Measurements from ENCODE around the gene PLCD3. TPM values are rescaled to one million over a fixed set of nuclear protein-coding genes. Genes with fewer than 3 reads are reported as not detected.

Gene PLCD3
- total and polyA plus RNA-seq, 9 of the 15 experiments (the other 6 are each of a cell fraction or from before 2014, with no cell fraction given): 0.20 to 22.6 (median 7.5) TPM

DNA sequence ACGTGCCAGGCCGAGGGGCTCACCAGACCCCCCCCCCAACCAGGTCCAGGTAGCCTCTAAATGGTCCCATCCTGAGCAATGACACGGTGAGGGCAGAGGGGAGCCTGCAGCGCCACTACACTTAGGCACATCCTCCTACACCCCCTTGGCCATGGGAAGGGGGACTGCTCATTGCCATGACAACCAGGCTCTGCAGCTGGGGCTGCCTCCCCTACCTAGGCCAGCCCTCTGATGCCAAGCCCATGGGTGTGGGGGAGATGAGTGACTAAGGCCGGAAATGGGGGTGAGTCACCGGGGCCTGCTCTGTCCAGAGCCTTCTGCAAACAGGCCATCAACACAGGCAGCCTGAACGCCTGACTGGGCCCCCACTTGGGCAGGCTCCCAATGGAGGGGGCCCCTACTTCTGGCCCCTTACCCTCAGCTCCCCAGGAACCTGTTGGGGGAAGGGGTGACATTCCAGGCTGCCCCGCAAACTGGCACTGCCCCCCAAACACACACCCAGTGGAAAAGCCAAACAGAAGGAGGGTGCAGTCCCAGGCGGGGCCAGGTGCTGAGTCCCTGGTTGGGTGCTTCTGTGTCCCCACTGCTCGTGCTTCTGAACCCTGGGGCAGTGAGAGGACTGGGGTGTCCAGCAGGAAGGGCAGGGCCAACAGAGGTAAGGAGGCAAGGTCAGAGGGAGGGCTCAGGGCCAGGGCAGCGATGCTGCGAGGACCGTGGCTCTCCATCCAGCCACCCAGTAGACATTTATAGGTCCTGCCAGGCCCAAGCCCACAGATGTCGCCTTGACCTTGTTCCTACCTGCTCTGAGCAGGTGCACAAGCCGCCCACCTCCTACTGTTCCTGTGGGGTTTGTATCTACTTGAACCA, 8.2 kb downstream of the PLCD3 start (continued):
- TF ChIP-seq HMG20A (CRISPR knock-in tag; conservative IDR thresholded peaks at IDR 0.05): no peak
- TF ChIP-seq ZFP1 (CRISPR knock-in tag; IDR thresholded peaks at IDR 0.05): no peak
- no peak for TF ChIP-seq CBFB (CRISPR knock-in tag; IDR thresholded peaks at IDR 0.05)
- TF ChIP-seq, protein P1, sequence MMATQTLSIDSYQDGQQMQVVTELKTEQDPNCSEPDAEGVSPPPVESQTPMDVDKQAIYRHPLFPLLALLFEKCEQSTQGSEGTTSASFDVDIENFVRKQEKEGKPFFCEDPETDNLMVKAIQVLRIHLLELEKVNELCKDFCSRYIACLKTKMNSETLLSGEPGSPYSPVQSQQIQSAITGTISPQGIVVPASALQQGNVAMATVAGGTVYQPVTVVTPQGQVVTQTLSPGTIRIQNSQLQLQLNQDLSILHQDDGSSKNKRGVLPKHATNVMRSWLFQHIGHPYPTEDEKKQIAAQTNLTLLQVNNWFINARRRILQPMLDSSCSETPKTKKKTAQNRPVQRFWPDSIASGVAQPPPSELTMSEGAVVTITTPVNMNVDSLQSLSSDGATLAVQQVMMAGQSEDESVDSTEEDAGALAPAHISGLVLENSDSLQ (IDR thresholded peaks at IDR 0.05): peak; percentile 30; the same call in 1 of the 2 replicates
- TF ChIP-seq, protein P2, sequence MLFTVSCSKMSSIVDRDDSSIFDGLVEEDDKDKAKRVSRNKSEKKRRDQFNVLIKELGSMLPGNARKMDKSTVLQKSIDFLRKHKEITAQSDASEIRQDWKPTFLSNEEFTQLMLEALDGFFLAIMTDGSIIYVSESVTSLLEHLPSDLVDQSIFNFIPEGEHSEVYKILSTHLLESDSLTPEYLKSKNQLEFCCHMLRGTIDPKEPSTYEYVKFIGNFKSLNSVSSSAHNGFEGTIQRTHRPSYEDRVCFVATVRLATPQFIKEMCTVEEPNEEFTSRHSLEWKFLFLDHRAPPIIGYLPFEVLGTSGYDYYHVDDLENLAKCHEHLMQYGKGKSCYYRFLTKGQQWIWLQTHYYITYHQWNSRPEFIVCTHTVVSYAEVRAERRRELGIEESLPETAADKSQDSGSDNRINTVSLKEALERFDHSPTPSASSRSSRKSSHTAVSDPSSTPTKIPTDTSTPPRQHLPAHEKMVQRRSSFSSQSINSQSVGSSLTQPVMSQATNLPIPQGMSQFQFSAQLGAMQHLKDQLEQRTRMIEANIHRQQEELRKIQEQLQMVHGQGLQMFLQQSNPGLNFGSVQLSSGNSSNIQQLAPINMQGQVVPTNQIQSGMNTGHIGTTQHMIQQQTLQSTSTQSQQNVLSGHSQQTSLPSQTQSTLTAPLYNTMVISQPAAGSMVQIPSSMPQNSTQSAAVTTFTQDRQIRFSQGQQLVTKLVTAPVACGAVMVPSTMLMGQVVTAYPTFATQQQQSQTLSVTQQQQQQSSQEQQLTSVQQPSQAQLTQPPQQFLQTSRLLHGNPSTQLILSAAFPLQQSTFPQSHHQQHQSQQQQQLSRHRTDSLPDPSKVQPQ (CRISPR knock-in tag; IDR thresholded peaks at IDR 0.05; ENCODE audit: borderline replicate concordance): no peak
- 0 out of 2 replicates have a peak, but pooled peaks have one; percentile 21 for TF ChIP-seq GATAD2A (IDR thresholded peaks at IDR 0.05)
- TF ChIP-seq ELF4 (CRISPR knock-in tag; IDR thresholded peaks at IDR 0.05): no peak
- peak; percentile 40; the same call in 1 of the 2 replicates for TF ChIP-seq DMBX1 (CRISPR knock-in tag; IDR thresholded peaks at IDR 0.05; ENCODE audit: borderline replicate concordance)
- TF ChIP-seq CBX1 (IDR thresholded peaks at IDR 0.05; ENCODE audit: low read depth): no peak
- TF ChIP-seq HMGXB4 (CRISPR knock-in tag; IDR thresholded peaks at IDR 0.05): no peak
- TF ChIP-seq ZNF282 (CRISPR knock-in tag; IDR thresholded peaks at IDR 0.05): no peak
- 0 out of 2 replicates have a peak, but pooled peaks have one; percentile 32 for TF ChIP-seq GATA2 (CRISPR knock-in tag; IDR thresholded peaks at IDR 0.05)
- no peak for TF ChIP-seq FIP1L1 (IDR thresholded peaks at IDR 0.05; ENCODE audit: low read depth, low read length, poor library complexity, severe bottlenecking)
- TF ChIP-seq ZNF134 (CRISPR knock-in tag; conservative IDR thresholded peaks at IDR 0.05): no peak; the same call in 1 of the 2 replicates
- TF ChIP-seq, protein P3, sequence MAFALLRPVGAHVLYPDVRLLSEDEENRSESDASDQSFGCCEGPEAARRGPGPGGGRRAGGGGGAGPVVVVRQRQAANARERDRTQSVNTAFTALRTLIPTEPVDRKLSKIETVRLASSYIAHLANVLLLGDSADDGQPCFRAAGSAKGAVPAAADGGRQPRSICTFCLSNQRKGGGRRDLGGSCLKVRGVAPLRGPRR (CRISPR knock-in tag; IDR thresholded peaks at IDR 0.05): no peak
- TF ChIP-seq TAF1 (IDR thresholded peaks at IDR 0.05; ENCODE audit: control insufficient read depth, extremely low read depth, insufficient read depth, low read length, severe bottlenecking): peak; percentile 37
- TF ChIP-seq, protein P4, sequence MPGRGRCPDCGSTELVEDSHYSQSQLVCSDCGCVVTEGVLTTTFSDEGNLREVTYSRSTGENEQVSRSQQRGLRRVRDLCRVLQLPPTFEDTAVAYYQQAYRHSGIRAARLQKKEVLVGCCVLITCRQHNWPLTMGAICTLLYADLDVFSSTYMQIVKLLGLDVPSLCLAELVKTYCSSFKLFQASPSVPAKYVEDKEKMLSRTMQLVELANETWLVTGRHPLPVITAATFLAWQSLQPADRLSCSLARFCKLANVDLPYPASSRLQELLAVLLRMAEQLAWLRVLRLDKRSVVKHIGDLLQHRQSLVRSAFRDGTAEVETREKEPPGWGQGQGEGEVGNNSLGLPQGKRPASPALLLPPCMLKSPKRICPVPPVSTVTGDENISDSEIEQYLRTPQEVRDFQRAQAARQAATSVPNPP (IDR thresholded peaks at IDR 0.05; ENCODE audit: borderline replicate concordance, insufficient read depth, insufficient read length): no peak
- TF ChIP-seq ZNF274 (IDR thresholded peaks at IDR 0.05; ENCODE audit: borderline replicate concordance, low read depth, low read length): no peak
- TF ChIP-seq RBM14 (IDR thresholded peaks at IDR 0.05; ENCODE audit: borderline replicate concordance, insufficient read depth, low read depth, low read length): no peak
- TF ChIP-seq ZNF76 (CRISPR knock-in tag; IDR thresholded peaks at IDR 0.05; ENCODE audit: borderline replicate concordance): no peak

All from K562 (cell line).